ENCODE data around the gene FAM124A. TPM values are rescaled to one million over a fixed set of nuclear protein-coding genes. Genes with fewer than 3 reads are reported as not detected.

Gene FAM124A
- total and polyA plus RNA-seq, 2 donors (not counting 1 experiment from before 2014, with no cell fraction given) = 1.7 to 4.8 TPM

- no peaks in the 10 kb centered on the region for H3K27me3 ChIP-seq (ENCODE audit: control insufficient read depth, insufficient read depth, low read length)
- DNase-seq (ENCODE audit: low read depth in 2 of 2) = no peak
- TF ChIP-seq EZH2 (IDR thresholded peaks at IDR 0.05; ENCODE audit: low read length, missing control alignments) = no peak
- TF ChIP-seq, protein P1, sequence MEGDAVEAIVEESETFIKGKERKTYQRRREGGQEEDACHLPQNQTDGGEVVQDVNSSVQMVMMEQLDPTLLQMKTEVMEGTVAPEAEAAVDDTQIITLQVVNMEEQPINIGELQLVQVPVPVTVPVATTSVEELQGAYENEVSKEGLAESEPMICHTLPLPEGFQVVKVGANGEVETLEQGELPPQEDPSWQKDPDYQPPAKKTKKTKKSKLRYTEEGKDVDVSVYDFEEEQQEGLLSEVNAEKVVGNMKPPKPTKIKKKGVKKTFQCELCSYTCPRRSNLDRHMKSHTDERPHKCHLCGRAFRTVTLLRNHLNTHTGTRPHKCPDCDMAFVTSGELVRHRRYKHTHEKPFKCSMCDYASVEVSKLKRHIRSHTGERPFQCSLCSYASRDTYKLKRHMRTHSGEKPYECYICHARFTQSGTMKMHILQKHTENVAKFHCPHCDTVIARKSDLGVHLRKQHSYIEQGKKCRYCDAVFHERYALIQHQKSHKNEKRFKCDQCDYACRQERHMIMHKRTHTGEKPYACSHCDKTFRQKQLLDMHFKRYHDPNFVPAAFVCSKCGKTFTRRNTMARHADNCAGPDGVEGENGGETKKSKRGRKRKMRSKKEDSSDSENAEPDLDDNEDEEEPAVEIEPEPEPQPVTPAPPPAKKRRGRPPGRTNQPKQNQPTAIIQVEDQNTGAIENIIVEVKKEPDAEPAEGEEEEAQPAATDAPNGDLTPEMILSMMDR (conservative IDR thresholded peaks at IDR 0.05 in 1 of 2, IDR thresholded peaks at IDR 0.05 in 1 of 2; ENCODE audit: low read depth in 1 of 2, low read length in 2 of 2) = no peak
- no peak overlapping the region for H3K4me3 ChIP-seq (replicated peaks in 1 of 4; ENCODE audit: control extremely low read depth in 1 of 4, insufficient read depth in 1 of 4, low read depth in 3 of 4, low read length in 4 of 4)
- no peak overlapping the region for H3K27ac ChIP-seq (ENCODE audit: insufficient read depth, low read length)
- no peaks in the 10 kb centered on the region for H3K4me1 ChIP-seq (ENCODE audit: control insufficient read depth, extremely low read depth, insufficient read depth, low read length)
- H4K20me1 ChIP-seq (ENCODE audit: control insufficient read depth, extremely low read depth, insufficient read depth, low read length) = no peaks in the 10 kb centered on the region
- H3K9me3 ChIP-seq (ENCODE audit: control insufficient read depth, insufficient read depth, low read depth, low read length) = no peaks in the 10 kb centered on the region
- H3K9ac ChIP-seq (ENCODE audit: insufficient read depth, low read length) = no peak overlapping the region
- no peak overlapping the region for H2AFZ ChIP-seq (ENCODE audit: low read length)
- H3K79me2 ChIP-seq (ENCODE audit: control insufficient read depth, insufficient read depth, low read length) = no peaks in the 10 kb centered on the region
- H3K36me3 ChIP-seq (ENCODE audit: control insufficient read depth, insufficient read depth, low read length) = no peaks in the 10 kb centered on the region
- H3K4me2 ChIP-seq (ENCODE audit: extremely low read depth, insufficient read depth, low read length) = no peak overlapping the region
These were observed 29.9 kb upstream of the FAM124A start for GRCh38 chr13:51192348-51192747.

- Histone ChIP-seq H3K27ac (ENCODE audit: insufficient read depth, low read length) (no peak overlapping the region), H3K79me2 (ENCODE audit: control insufficient read depth, insufficient read depth, low read length) (no peaks in the 10 kb centered on the region), H3K36me3 (ENCODE audit: control insufficient read depth, insufficient read depth, low read length) (no peaks in the 10 kb centered on the region), H2AFZ (ENCODE audit: low read length) (no peak overlapping the region), H3K9me3 (ENCODE audit: control insufficient read depth, insufficient read depth, low read depth, low read length) (no peaks in the 10 kb centered on the region), H3K4me2 (ENCODE audit: extremely low read depth, insufficient read depth, low read length) (no peak overlapping the region), H3K4me1 (ENCODE audit: control insufficient read depth, extremely low read depth, insufficient read depth, low read length) (no peaks in the 10 kb centered on the region), H4K20me1 (ENCODE audit: control insufficient read depth, extremely low read depth, insufficient read depth, low read length) (no peaks in the 10 kb centered on the region), H3K9ac (ENCODE audit: insufficient read depth, low read length) (no peak overlapping the region), H3K27me3 (ENCODE audit: control insufficient read depth, insufficient read depth, low read length) (no peaks in the 10 kb centered on the region), H3K4me3 (replicated peaks in 1 of 4; ENCODE audit: control extremely low read depth in 1 of 4, insufficient read depth in 1 of 4, low read depth in 3 of 4, low read length in 4 of 4) (no peak overlapping the region)
- TF ChIP-seq EZH2 (IDR thresholded peaks at IDR 0.05; ENCODE audit: low read length, missing control alignments) = no peak
- TF ChIP-seq, protein P1 (conservative IDR thresholded peaks at IDR 0.05 in 1 of 2, IDR thresholded peaks at IDR 0.05 in 1 of 2; ENCODE audit: low read depth in 1 of 2, low read length in 2 of 2) = no peak
- DNase-seq (ENCODE audit: low read depth in 2 of 2) = no peak
These were observed 28.8 kb upstream of the FAM124A start for GRCh38 chr13:51193387-51193786.

GRCh38 chr13:51194942-51195341, 27.3 kb upstream of the FAM124A start:
- H3K27ac ChIP-seq (ENCODE audit: insufficient read depth, low read length) = no peak overlapping the region
- H4K20me1 ChIP-seq (ENCODE audit: control insufficient read depth, extremely low read depth, insufficient read depth, low read length) = no peaks in the 10 kb centered on the region
- no peaks in the 10 kb centered on the region for H3K9me3 ChIP-seq (ENCODE audit: control insufficient read depth, insufficient read depth, low read depth, low read length)
- TF ChIP-seq EZH2 (IDR thresholded peaks at IDR 0.05; ENCODE audit: low read length, missing control alignments) = no peak
- TF ChIP-seq, protein P1 (conservative IDR thresholded peaks at IDR 0.05 in 1 of 2, IDR thresholded peaks at IDR 0.05 in 1 of 2; ENCODE audit: low read depth in 1 of 2, low read length in 2 of 2) = no peak
- H3K4me3 ChIP-seq (replicated peaks in 1 of 4; ENCODE audit: control extremely low read depth in 1 of 4, insufficient read depth in 1 of 4, low read depth in 3 of 4, low read length in 4 of 4) = no peak overlapping the region
- H3K4me2 ChIP-seq (ENCODE audit: extremely low read depth, insufficient read depth, low read length) = no peak overlapping the region
- no peak overlapping the region for H2AFZ ChIP-seq (ENCODE audit: low read length)
- H3K36me3 ChIP-seq (ENCODE audit: control insufficient read depth, insufficient read depth, low read length) = no peaks in the 10 kb centered on the region
- DNase-seq (ENCODE audit: low read depth in 2 of 2) = no peak
- H3K27me3 ChIP-seq (ENCODE audit: control insufficient read depth, insufficient read depth, low read length) = no peaks in the 10 kb centered on the region
- no peaks in the 10 kb centered on the region for H3K79me2 ChIP-seq (ENCODE audit: control insufficient read depth, insufficient read depth, low read length)
- no peaks in the 10 kb centered on the region for H3K4me1 ChIP-seq (ENCODE audit: control insufficient read depth, extremely low read depth, insufficient read depth, low read length)
- H3K9ac ChIP-seq (ENCODE audit: insufficient read depth, low read length) = no peak overlapping the region

Measured in fibroblast of lung (primary cell).